PC-9 (cell line): ENCODE results near the gene ZNF394.

Experiments used
- EZH2 ChIP-seq: fragments of 200-600 bp; sonication (generic); IDR thresholded peaks from 2 replicates; pipeline ENCODE4 v1.8.0; 2017; ENCODE audit warnings: antibody characterized with exemption, low read depth
- TF ChIP-seq, protein P1 (sequence below): fragments of 200-600 bp; sonication (generic); conservative IDR thresholded peaks from 2 replicates; pipeline ENCODE4 v1.6.1; 2017; ENCODE audit warnings: mixed run types, antibody characterized with exemption, mild to moderate bottlenecking, moderate library complexity

DNA sequence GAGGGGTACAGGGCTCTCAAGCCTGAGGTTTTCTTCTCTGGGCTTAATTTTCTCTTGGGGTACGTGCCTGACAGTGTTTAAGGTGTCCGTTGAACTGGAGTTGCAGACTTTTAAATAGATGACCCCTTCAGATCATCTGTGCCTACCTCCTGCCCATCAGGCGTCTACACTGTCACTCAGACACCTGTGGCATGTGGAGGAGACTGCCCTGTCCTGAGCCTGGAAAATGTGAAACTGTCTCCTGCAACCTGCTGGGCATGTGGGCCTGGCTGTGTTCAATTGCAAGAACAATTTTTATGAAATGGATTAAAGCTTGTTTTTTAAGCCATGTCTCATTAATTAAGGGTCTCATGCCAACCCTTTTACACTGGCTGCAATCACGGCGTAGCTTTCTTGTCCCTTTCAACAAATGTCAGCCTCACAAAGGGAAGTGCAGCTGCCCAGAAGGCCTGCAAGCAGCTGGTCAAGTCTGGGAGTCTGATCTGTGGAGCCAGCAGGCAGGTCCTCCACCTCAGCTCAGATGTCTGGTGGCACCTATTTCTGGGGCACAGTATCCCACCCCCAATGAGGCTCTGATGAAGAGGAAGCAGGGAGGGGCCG, 42.9 kb downstream of the ZNF394 start:
- TF ChIP-seq, protein P1, sequence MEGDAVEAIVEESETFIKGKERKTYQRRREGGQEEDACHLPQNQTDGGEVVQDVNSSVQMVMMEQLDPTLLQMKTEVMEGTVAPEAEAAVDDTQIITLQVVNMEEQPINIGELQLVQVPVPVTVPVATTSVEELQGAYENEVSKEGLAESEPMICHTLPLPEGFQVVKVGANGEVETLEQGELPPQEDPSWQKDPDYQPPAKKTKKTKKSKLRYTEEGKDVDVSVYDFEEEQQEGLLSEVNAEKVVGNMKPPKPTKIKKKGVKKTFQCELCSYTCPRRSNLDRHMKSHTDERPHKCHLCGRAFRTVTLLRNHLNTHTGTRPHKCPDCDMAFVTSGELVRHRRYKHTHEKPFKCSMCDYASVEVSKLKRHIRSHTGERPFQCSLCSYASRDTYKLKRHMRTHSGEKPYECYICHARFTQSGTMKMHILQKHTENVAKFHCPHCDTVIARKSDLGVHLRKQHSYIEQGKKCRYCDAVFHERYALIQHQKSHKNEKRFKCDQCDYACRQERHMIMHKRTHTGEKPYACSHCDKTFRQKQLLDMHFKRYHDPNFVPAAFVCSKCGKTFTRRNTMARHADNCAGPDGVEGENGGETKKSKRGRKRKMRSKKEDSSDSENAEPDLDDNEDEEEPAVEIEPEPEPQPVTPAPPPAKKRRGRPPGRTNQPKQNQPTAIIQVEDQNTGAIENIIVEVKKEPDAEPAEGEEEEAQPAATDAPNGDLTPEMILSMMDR, result no peak
- no peak for TF ChIP-seq EZH2
